NCI-H1436 treated with DMSO at 0.1 percent for 48 hours (cell line): ENCODE results near the gene DRD4.
"Not testable (repeated sequence)": the region's sequence is repeated elsewhere in the genome, so short reads cannot be mapped to it uniquely, and the experiment has no call there.

Source experiments
- DNase-seq: peaks from one replicate; lab custom pipeline; 2025; lab: John Stamatoyannopoulos, UW

The DRD4 gene

GRCh38 chr11:680476-680875 is 43.4 kb downstream of the DRD4 start:
- DNase-seq, result no peak

GRCh38 chr11:680970-681369 is 43.9 kb downstream of the DRD4 start:
- DNase-seq, result no peak

- DNase-seq, result no peak
Observed at GRCh38 chr11:686451-687243, 49.6 kb downstream of the DRD4 start.

GRCh38 chr11:687751-688150 is 50.7 kb downstream of the DRD4 start:
- DNase-seq, result no peak

- no peak for DNase-seq
Observed at GRCh38 chr11:688681-689080, 51.6 kb downstream of the DRD4 start.

- DNase-seq, result no peak
Observed at GRCh38 chr11:689625-690024, 52.6 kb downstream of the DRD4 start.

GRCh38 chr11:690244-690643 is 53.2 kb downstream of the DRD4 start:
- DNase-seq, result not testable (repeated sequence)
